ENCODE data around the gene ADAM29. TPM values are rescaled to one million over a fixed set of nuclear protein-coding genes. Genes with fewer than 3 reads are reported as not detected.
"Not testable (repeated sequence)": the region's sequence is repeated elsewhere in the genome, so short reads cannot be mapped to it uniquely, and the experiment has no call there.

Gene ADAM29
- total RNA-seq, 2 donors from 2014 or later = not detected

DNA sequence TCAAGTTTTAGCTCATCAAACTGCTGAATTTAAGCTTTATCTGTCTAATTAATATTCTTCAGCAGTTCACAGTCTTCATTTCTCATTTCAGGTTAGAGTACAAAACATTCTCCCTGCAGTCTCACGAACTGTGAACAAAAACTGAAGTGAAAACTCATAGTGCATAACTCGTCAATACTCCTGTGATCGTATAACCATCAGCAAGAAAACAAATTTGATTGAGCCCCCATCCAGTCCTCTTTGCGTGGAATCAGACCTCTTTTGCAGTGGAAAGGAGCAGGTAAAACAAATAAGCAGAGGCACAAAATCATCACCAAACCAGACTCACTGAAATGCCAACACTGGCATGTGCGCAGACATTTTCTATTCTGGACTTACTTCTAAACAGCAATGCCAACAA, 12.7 kb downstream of the ADAM29 start:
- ATAC-seq = no peak
- Mint-ChIP-seq H3K27ac (no peak overlapping the region), H3K36me3 (no peaks in the 10 kb centered on the region), H3K9me3 (peaks cover 0 to 3% of the 10 kb centered on the region in 2 donors)
- DNase-seq (ENCODE audit: low spot score in 2 of 2) = no peak

DNA sequence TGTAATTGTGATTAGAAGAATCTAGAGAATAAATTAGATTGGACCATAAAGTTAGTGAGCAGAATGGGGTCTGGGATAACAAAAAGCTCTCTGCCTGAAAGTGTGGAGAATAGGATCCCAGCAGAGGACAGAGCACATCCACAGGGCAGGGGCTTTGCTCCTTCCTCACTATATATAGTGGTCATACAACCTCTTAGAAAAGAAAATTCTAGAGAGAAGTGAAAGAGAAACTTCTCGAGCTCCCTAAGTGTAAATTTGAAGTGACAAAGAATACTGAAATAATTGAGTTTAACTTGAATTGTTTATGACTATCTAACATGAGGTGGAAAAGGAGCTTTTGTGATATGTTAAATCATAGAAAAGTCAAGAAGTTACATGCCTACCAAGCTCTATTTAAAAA, 14.9 kb downstream of the ADAM29 start:
- Mint-ChIP-seq H3K9me3 (peaks cover 0 to 3% of the 10 kb centered on the region in 2 donors), H3K36me3 (no peaks in the 10 kb centered on the region), H3K27ac (no peak overlapping the region)
- no peak for DNase-seq (ENCODE audit: low spot score in 2 of 2)
- ATAC-seq = no peak

DNA sequence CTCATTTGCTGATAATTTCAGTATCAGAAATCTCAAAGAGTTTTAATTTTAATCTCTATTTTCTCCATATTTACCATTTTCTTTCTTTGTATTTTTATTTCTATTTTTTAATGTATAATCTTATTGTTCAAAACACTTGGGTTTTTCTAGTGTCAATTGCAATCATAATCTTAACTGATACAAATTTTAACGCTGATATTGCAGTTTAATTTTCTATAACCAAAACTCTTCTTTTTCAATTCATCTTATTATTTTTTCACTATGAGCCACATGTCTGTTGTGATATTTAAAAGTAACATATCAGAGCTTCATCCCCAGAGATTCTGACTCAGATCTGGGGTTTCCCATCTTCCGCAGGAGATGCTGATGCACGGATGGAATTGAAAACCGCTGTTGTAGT, 16.2 kb downstream of the ADAM29 start:
- ATAC-seq = no peak
- Mint-ChIP-seq H3K27ac (no peak overlapping the region), H3K9me3 (peaks cover 0 to 3% of the 10 kb centered on the region in 2 donors), H3K36me3 (no peaks in the 10 kb centered on the region)
- DNase-seq (ENCODE audit: low spot score in 2 of 2) = no peak

GRCh38 chr4:174935607-174936006, 17.4 kb downstream of the ADAM29 start:
- H3K27ac Mint-ChIP-seq = no peak overlapping the region
- H3K9me3 Mint-ChIP-seq = peaks cover 0 to 3% of the 10 kb centered on the region in 2 donors
- ATAC-seq (no peak), DNase-seq (ENCODE audit: low spot score in 2 of 2) (no peak)
- H3K36me3 Mint-ChIP-seq = no peaks in the 10 kb centered on the region

DNA sequence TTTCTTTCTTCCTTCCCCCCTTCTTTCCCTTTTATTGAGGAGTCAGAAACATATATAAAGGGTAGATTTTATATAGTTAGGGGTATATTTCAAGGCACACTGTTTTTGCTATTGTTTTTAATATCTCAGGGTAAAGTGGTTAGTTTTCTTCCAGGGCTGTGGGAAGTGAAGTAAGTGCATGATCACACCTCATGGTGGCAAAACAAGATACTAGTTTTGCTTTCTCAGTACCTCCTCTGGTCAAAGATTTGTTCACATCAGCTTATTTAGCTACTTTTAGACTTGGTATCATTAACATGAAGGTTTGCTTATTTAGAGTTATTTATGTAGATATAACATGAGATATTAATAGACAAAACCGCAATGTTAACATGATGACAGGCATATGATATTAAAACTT, 21.8 kb downstream of the ADAM29 start:
- DNase-seq (ENCODE audit: low spot score in 2 of 2) (no peak), ATAC-seq (no peak)
- H3K36me3 Mint-ChIP-seq = no peaks in the 10 kb centered on the region
- H3K27ac Mint-ChIP-seq = no peak overlapping the region
- peaks cover 7 to 20% of the 10 kb centered on the region in 2 donors for H3K9me3 Mint-ChIP-seq

- peaks cover 13 to 40% of the 10 kb centered on the region in 2 donors for H3K9me3 Mint-ChIP-seq
- H3K36me3 Mint-ChIP-seq = no peaks in the 10 kb centered on the region
- DNase-seq (ENCODE audit: low spot score in 2 of 2) (no peak), ATAC-seq (no peak)
- no peak overlapping the region for H3K27ac Mint-ChIP-seq
Measured at GRCh38 chr4:174946246-174946645, 28.1 kb downstream of the ADAM29 start.

- no peak for ATAC-seq
- DNase-seq (ENCODE audit: low spot score in 2 of 2) = no peak
- H3K9me3 Mint-ChIP-seq = peaks cover 6 to 32% of the 10 kb centered on the region in 2 donors
- no peaks in the 10 kb centered on the region for H3K36me3 Mint-ChIP-seq
- no peak overlapping the region for H3K27ac Mint-ChIP-seq
Measured at GRCh38 chr4:174948826-174949225, 30.7 kb downstream of the ADAM29 start.

- Mint-ChIP-seq H3K36me3 (no peaks in the 10 kb centered on the region), H3K9me3 (peaks cover 11 to 14% of the 10 kb centered on the region in 2 donors), H3K27ac (no peak overlapping the region)
- ATAC-seq (no peak), DNase-seq (ENCODE audit: low spot score in 2 of 2) (no peak)
Measured at GRCh38 chr4:174972911-174973310, 54.8 kb downstream of the ADAM29 start.

- H3K36me3 Mint-ChIP-seq = no peaks in the 10 kb centered on the region
- no peak overlapping the region for H3K27ac Mint-ChIP-seq
- peaks cover 11 to 14% of the 10 kb centered on the region in 2 donors for H3K9me3 Mint-ChIP-seq
- ATAC-seq (no peak), DNase-seq (ENCODE audit: low spot score in 2 of 2) (no peak)
Measured at GRCh38 chr4:174973336-174973735, 55.2 kb downstream of the ADAM29 start.

- H3K36me3 Mint-ChIP-seq = peaks cover 0 to 8% of the 10 kb centered on the region in 2 donors
- H3K9me3 Mint-ChIP-seq = peaks cover 27 to 37% of the 10 kb centered on the region in 2 donors
- no peak overlapping the region for H3K27ac Mint-ChIP-seq
- DNase-seq (ENCODE audit: low spot score in 2 of 2) (no peak), ATAC-seq (no peak)
Measured at GRCh38 chr4:174983128-174983750, 65.1 kb downstream of the ADAM29 start.

- not testable (repeated sequence) for H3K27ac Mint-ChIP-seq; ATAC-seq; DNase-seq (ENCODE audit: low spot score in 2 of 2); H3K36me3 Mint-ChIP-seq
- H3K9me3 Mint-ChIP-seq = peaks cover 27 to 37% of the 10 kb centered on the region in 2 donors
Measured at GRCh38 chr4:174983870-174984269, 65.7 kb downstream of the ADAM29 start.

- peaks cover 13 to 25% of the 10 kb centered on the region in 2 donors for H3K9me3 Mint-ChIP-seq
- no peak for DNase-seq (ENCODE audit: low spot score in 2 of 2)
- ATAC-seq = no peak
- H3K27ac Mint-ChIP-seq = no peak overlapping the region
- H3K36me3 Mint-ChIP-seq = peaks cover 0 to 8% of the 10 kb centered on the region in 2 donors
Measured at GRCh38 chr4:174989791-174990190, 71.6 kb downstream of the ADAM29 start.

DNA sequence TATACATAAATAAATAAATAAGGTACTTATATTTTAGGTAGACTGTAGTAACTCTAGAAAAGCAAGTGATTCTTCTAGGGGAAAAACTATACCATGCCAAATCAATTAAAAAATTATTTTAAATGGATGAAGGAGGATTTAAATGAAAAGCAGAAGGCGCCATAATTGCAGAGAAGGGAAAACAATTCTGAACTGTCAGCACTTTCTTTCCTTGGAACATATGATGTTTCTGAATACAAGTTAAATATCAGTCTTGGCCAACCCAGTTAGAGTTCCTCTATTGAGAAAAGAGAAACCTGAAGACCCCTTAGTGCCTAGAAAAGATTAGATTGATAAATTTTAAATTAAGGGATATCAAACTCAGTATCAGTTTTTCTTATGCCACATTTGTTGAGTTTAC, 75.8 kb downstream of the ADAM29 start:
- H3K27ac Mint-ChIP-seq = no peak overlapping the region
- H3K9me3 Mint-ChIP-seq = peaks cover 0 to 10% of the 10 kb centered on the region in 2 donors
- ATAC-seq = no peak
- DNase-seq (ENCODE audit: low spot score in 2 of 2) = no peak
- H3K36me3 Mint-ChIP-seq = no peaks in the 10 kb centered on the region

- DNase-seq (ENCODE audit: low spot score in 2 of 2) (no peak), ATAC-seq (no peak)
- peaks cover 0 to 13% of the 10 kb centered on the region in 2 donors for H3K9me3 Mint-ChIP-seq
- no peaks in the 10 kb centered on the region for H3K36me3 Mint-ChIP-seq
- no peak overlapping the region for H3K27ac Mint-ChIP-seq
Measured at GRCh38 chr4:174996079-174996478, 77.9 kb downstream of the ADAM29 start.

GRCh38 chr4:174999407-174999806, 81.2 kb downstream of the ADAM29 start:
- DNase-seq (ENCODE audit: low spot score in 2 of 2) = no peak
- H3K9me3 Mint-ChIP-seq = peaks cover 0 to 17% of the 10 kb centered on the region in 2 donors
- ATAC-seq = no peak
- no peaks in the 10 kb centered on the region for H3K36me3 Mint-ChIP-seq
- H3K27ac Mint-ChIP-seq = no peak overlapping the region

GRCh38 chr4:175017751-175018150, 99.6 kb downstream of the ADAM29 start:
- Mint-ChIP-seq H3K27ac (no peak overlapping the region), H3K9me3 (peaks cover 18 to 22% of the 10 kb centered on the region in 2 donors), H3K36me3 (peaks cover 0 to 17% of the 10 kb centered on the region in 2 donors)
- DNase-seq (ENCODE audit: low spot score in 2 of 2) (no peak), ATAC-seq (no peak)

DNA sequence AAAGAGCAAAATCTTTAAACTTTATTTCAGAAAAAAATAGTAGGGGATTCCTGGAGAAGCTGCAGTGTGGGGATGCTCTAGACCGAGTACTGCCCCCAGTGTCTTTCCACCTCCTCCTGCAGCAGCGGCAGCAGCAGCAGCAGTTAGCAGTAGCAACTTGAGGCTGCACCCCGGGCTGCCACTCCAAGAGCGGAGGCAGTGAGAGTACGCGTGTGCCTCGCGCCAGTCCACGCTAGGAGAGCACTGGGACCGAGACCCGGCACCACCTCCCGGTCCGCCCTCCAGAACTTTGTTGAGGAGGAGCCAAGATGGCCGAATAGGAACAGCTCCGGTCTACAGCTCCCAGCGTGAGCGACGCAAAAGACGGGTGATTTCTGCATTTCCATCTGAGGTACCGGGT, 101.3 kb downstream of the ADAM29 start:
- ATAC-seq; H3K27ac Mint-ChIP-seq; DNase-seq (ENCODE audit: low spot score in 2 of 2): not testable (repeated sequence)
- Mint-ChIP-seq H3K9me3 (peaks cover 17 to 19% of the 10 kb centered on the region in 2 donors), H3K36me3 (peaks cover 0 to 17% of the 10 kb centered on the region in 2 donors)

Data from activated naive CD4-positive, alpha-beta T cell treated with anti-CD3 and anti-CD28 coated beads, Interleukin-2, amount 50 U/mL, for 72 hours (primary cell).